Measurements from ENCODE around the gene MYH14.

DNA sequence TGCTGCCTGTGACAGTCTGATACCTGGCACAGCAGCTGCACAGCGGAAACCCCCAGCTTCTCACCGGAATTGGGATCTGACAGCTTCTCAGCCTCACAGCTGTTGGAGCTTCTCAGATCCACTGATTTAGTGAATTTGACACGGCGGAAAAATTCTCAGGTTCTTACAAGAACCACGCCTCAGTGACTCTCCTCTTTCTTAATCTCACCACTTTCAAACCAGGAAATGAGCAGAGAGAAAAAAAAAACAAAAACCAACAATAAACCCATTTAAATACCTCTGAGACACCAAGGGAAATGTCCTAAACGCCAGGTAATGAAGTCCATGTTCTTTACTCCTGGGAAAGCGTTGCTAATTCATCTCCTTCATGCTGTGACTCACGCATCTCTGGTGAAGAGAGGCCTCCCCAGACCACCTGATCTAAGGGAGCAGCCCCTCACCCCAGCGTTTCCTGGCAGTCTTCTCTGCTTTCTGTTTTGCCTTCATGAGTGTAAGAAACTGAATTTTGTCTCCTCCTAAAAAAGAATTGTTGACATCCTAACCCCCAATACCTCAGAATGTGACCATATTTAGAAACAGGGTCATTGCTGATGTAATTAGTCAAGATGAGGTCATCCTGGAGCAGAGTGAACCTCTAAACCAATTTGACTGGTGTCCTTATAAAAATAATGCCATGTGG, 24.4 kb upstream of the MYH14 start:
- TF ChIP-seq, protein P1, sequence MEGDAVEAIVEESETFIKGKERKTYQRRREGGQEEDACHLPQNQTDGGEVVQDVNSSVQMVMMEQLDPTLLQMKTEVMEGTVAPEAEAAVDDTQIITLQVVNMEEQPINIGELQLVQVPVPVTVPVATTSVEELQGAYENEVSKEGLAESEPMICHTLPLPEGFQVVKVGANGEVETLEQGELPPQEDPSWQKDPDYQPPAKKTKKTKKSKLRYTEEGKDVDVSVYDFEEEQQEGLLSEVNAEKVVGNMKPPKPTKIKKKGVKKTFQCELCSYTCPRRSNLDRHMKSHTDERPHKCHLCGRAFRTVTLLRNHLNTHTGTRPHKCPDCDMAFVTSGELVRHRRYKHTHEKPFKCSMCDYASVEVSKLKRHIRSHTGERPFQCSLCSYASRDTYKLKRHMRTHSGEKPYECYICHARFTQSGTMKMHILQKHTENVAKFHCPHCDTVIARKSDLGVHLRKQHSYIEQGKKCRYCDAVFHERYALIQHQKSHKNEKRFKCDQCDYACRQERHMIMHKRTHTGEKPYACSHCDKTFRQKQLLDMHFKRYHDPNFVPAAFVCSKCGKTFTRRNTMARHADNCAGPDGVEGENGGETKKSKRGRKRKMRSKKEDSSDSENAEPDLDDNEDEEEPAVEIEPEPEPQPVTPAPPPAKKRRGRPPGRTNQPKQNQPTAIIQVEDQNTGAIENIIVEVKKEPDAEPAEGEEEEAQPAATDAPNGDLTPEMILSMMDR (IDR thresholded peaks at IDR 0.05; ENCODE audit: poor library complexity), result no peak
- no peak for TF ChIP-seq EZH2 (IDR thresholded peaks at IDR 0.05; ENCODE audit: borderline replicate concordance)
